ENCODE data around the gene JAG2. TPM values are rescaled to one million over a fixed set of nuclear protein-coding genes. Genes with fewer than 3 reads are reported as not detected.

JAG2 gene
- total RNA-seq, 4 donors from 2014 or later = 47.4 to 75.4 (median 67.2) TPM

DNA sequence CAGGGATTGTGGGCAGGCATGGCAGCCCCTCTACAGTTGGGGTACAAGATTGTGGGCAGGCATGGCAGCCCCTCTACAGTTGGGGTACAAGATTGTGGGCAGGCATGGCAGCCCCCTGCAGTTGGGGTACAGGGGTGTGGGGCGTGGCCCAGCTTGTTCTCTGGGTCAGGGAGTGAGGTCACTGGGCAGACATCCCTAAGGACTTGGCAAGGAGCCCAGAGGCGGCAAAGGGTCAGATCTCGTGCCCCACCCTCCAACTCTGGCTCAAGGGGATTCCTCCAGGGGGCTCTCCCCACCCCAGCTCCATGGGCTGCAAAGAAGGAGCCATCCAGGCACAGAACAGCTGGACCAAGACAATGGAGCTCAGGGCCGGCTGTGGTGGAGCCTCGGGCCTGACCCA, 38.3 kb upstream of the JAG2 start:
- Histone ChIP-seq H3K4me1 (peaks cover 39% of the 10 kb centered on the region), H3K27me3 (no peaks in the 10 kb centered on the region), H3K4me3 (no peak overlapping the region), H3K27ac (no peak overlapping the region), H3K36me3 (peaks cover 27% of the 10 kb centered on the region), H3K9me3 (no peaks in the 10 kb centered on the region)
- TF ChIP-seq CTCF (IDR thresholded peaks at IDR 0.05) = no peak
- no peak for TF ChIP-seq POLR2AphosphoS5 (IDR thresholded peaks at IDR 0.05)
- no peak for TF ChIP-seq POLR2A (IDR thresholded peaks at IDR 0.05)
- no peak for TF ChIP-seq EP300 (IDR thresholded peaks at IDR 0.05)
- WGBS = 50% methylated on average over 3 of the region's 5 CpGs
- DNase-seq (ENCODE audit: low spot score in 2 of 2) = no peak

DNA sequence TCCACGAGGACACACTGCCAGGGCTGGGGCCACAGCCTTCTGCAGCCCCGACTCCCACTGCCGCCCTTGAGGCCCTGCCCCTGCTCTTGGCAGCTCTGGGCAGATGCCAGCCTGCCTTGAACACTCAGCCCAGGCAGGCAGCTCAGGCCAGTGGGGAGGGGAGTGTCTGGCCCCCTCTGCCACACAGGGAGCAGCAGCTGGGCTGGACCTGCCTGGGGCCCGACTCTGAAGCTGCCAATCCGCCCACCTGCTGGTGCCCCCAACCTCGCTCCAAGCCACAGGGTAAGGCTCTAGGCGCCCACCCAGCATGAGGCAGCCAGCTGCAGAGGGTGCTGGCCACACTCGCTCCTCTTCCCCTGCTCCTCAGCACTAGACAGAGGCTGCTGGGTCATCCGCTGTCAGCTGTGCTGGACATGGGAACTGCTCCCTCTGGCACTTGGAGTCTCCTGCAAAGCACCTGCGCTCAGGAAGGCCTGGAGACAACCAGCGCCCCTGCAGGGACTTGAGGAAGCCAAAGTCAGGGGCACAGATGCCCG, 37.2 kb upstream of the JAG2 start:
- TF ChIP-seq POLR2A (IDR thresholded peaks at IDR 0.05) = no peak
- no peak for TF ChIP-seq CTCF (IDR thresholded peaks at IDR 0.05)
- no peak for TF ChIP-seq EP300 (IDR thresholded peaks at IDR 0.05)
- TF ChIP-seq POLR2AphosphoS5 (IDR thresholded peaks at IDR 0.05) = no peak
- Histone ChIP-seq H3K9me3 (no peaks in the 10 kb centered on the region), H3K27ac (no peak overlapping the region), H3K4me3 (no peak overlapping the region), H3K4me1 (peaks cover 46% of the 10 kb centered on the region), H3K36me3 (peaks cover 17% of the 10 kb centered on the region), H3K27me3 (peaks cover 10% of the 10 kb centered on the region)
- WGBS = 58% methylated on average over 4 of the region's 12 CpGs
- DNase-seq (ENCODE audit: low spot score in 2 of 2) = no peak

- H3K4me3 ChIP-seq = no peak overlapping the region
These were observed 36.5 kb upstream of the JAG2 start for GRCh38 chr14:105204931-105205672.

DNA sequence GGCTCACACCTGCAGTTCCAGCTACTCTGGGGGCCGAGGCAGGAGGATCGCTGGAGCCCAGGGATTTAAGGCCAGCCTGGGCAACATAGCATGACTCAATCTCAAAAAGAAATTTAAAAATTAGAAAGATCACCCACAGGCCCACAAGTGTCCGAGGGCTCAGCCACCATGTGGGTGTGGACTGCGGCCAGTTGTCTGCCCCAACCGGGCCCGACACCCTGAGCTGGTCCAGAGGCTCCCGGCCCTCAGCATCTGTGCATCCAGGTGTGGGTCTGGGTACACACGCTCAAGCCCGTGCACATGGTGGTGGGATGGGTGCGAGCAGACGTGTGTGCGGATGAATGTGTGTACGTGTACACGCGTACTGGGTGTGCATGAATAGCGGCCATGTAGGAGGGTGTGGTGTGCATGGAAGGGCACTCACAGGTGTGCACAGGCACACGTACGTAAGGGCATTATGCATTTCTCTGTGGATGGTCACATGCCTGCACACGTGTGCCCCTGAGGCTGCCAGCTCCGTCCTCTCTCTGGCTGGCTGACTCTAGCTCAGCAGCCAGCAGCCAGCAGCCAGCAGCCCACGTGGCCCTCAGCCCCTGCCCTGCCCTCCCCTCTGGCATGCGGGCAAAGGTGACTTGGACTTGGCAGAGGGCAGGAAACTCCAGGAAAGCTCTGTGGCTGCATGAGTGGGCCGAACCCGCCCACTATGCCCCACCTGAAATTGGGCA, 35.8 kb upstream of the JAG2 start:
- H3K4me3 ChIP-seq = no peak overlapping the region
- no peak for TF ChIP-seq POLR2AphosphoS5 (IDR thresholded peaks at IDR 0.05)
- TF ChIP-seq EP300 (IDR thresholded peaks at IDR 0.05) = no peak
- TF ChIP-seq CTCF (IDR thresholded peaks at IDR 0.05) = no peak
- no peak for TF ChIP-seq POLR2A (IDR thresholded peaks at IDR 0.05)
- no peak overlapping the region for H3K27ac ChIP-seq
- peaks cover 3% of the 10 kb centered on the region for H3K36me3 ChIP-seq
- 58% methylated on average over 13 of the region's 24 CpGs for WGBS
- no peak for DNase-seq (ENCODE audit: low spot score in 2 of 2)
- peaks cover 12% of the 10 kb centered on the region for H3K27me3 ChIP-seq
- no peaks in the 10 kb centered on the region for H3K9me3 ChIP-seq
- peaks cover 46% of the 10 kb centered on the region for H3K4me1 ChIP-seq

More at GRCh38 chr14:105204931-105205672, 36.5 kb upstream of the JAG2 start:
- 20% methylated on average over 6 of the region's 21 CpGs for WGBS
- no peak for DNase-seq (ENCODE audit: low spot score in 2 of 2)
- no peaks in the 10 kb centered on the region for H3K9me3 ChIP-seq
- peaks cover 11% of the 10 kb centered on the region for H3K36me3 ChIP-seq
- no peak overlapping the region for H3K27ac ChIP-seq
- TF ChIP-seq CTCF (IDR thresholded peaks at IDR 0.05) (no peak), EP300 (IDR thresholded peaks at IDR 0.05) (no peak)
- peaks cover 46% of the 10 kb centered on the region for H3K4me1 ChIP-seq
- H3K27me3 ChIP-seq = peaks cover 12% of the 10 kb centered on the region

- no peak overlapping the region for H3K4me3 ChIP-seq
- no peaks in the 10 kb centered on the region for H3K9me3 ChIP-seq
- WGBS = no CpG with 5 or more reads among the region's 6 CpGs
- H3K27ac ChIP-seq = no peak overlapping the region
- no peaks in the 10 kb centered on the region for H3K36me3 ChIP-seq
- peaks cover 46% of the 10 kb centered on the region for H3K4me1 ChIP-seq
- no peak for DNase-seq (ENCODE audit: low spot score in 2 of 2)
- TF ChIP-seq EP300 (IDR thresholded peaks at IDR 0.05) = no peak
- peaks cover 16% of the 10 kb centered on the region for H3K27me3 ChIP-seq
These were observed 35.1 kb upstream of the JAG2 start for GRCh38 chr14:105203701-105204100.

Data from suprapubic skin (tissue), 4 donors.